ENCODE results near the gene DUSP10. TPM values are rescaled to one million over a fixed set of nuclear protein-coding genes. Genes with fewer than 3 reads are reported as not detected.

Gene DUSP10
- total RNA-seq, 1 donor from 2014 or later: 2.6 TPM

GRCh38 chr1:221711063-221711577 lies 30.8 kb downstream of the DUSP10 start:
- H3K9me3 Mint-ChIP-seq: no peaks in the 10 kb centered on the region
- no peaks in the 10 kb centered on the region for H4K20me1 ChIP-seq (ENCODE audit: low read depth)
- no peak overlapping the region for H3K4me3 ChIP-seq
- no peaks in the 10 kb centered on the region for H3K36me3 Mint-ChIP-seq
- H3K4me3 Mint-ChIP-seq: no peak overlapping the region
- no peak for TF ChIP-seq CTCF (IDR thresholded peaks at IDR 0.05)
- TF ChIP-seq EZH2 (IDR thresholded peaks at IDR 0.05): no peak
- no peak for TF ChIP-seq EZH2phosphoT487 (IDR thresholded peaks at IDR 0.05)
- no peaks in the 10 kb centered on the region for H3K79me2 ChIP-seq (ENCODE audit: low read depth)
- no peaks in the 10 kb centered on the region for H3K9me3 ChIP-seq (ENCODE audit: low read depth)
- peaks cover 36% of the 10 kb centered on the region for H3K4me1 Mint-ChIP-seq
- H3K27ac ChIP-seq: no peak overlapping the region
- H3K27ac Mint-ChIP-seq: no peak overlapping the region
- H2AFZ ChIP-seq (replicated peaks): no peak overlapping the region
- peaks cover 17% of the 10 kb centered on the region for H3F3A ChIP-seq (ENCODE audit: low read depth)
- no peaks in the 10 kb centered on the region for H3K27me3 ChIP-seq
- no peak for DNase-seq (ENCODE audit: low spot score)
- no peaks in the 10 kb centered on the region for H3K27me3 Mint-ChIP-seq (ENCODE audit: insufficient read depth, low read depth)
- no peaks in the 10 kb centered on the region for H3K36me3 ChIP-seq
- H3K4me2 ChIP-seq: no peak overlapping the region
- peaks cover 28% of the 10 kb centered on the region for H3K4me1 ChIP-seq
- no peak overlapping the region for H3K9ac ChIP-seq

DNA sequence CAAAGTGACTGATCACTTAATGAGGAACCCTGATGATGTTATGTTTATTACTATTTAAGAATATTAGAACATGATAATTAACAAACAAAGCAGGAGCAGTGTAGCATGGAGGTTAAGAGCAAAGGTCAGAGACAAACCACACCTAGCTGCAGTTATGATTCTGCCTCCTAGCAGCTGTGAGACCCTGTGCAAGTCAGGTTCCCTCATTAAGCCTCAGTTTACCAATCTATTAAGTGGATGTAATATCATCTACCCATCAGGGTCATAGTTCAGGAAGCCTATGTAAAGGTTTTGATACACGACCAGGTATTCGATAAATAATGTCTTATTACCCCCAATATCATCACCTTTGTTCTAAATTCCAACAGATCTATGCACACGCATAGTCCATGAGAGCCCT lies 32.0 kb downstream of the DUSP10 start:
- Mint-ChIP-seq H3K9me3 (no peaks in the 10 kb centered on the region), H3K4me3 (no peak overlapping the region), H3K4me1 (peaks cover 24% of the 10 kb centered on the region), H3K27me3 (ENCODE audit: insufficient read depth, low read depth) (no peaks in the 10 kb centered on the region), H3K36me3 (peaks cover 2% of the 10 kb centered on the region), H3K27ac (no peak overlapping the region)
- H3K79me2 ChIP-seq (ENCODE audit: low read depth): no peaks in the 10 kb centered on the region
- H3K4me1 ChIP-seq: peaks cover 20% of the 10 kb centered on the region
- H3K9me3 ChIP-seq (ENCODE audit: low read depth): no peaks in the 10 kb centered on the region
- H4K20me1 ChIP-seq (ENCODE audit: low read depth): no peaks in the 10 kb centered on the region
- no peaks in the 10 kb centered on the region for H3K36me3 ChIP-seq
- no peak overlapping the region for H3K9ac ChIP-seq
- no peaks in the 10 kb centered on the region for H3K27me3 ChIP-seq
- H3K4me3 ChIP-seq: no peak overlapping the region
- peaks cover 9% of the 10 kb centered on the region for H3F3A ChIP-seq (ENCODE audit: low read depth)
- TF ChIP-seq CTCF (IDR thresholded peaks at IDR 0.05) (no peak), EZH2phosphoT487 (IDR thresholded peaks at IDR 0.05) (no peak), EZH2 (IDR thresholded peaks at IDR 0.05) (no peak)
- DNase-seq (ENCODE audit: low spot score): no peak
- H3K4me2 ChIP-seq: no peak overlapping the region
- H3K27ac ChIP-seq: no peak overlapping the region
- H2AFZ ChIP-seq (replicated peaks): no peak overlapping the region

GRCh38 chr1:221708987-221709386 lies 32.9 kb downstream of the DUSP10 start:
- H3K9ac ChIP-seq: no peak overlapping the region
- no peaks in the 10 kb centered on the region for H3K36me3 ChIP-seq
- peak overlapping the region; percentile 44 for H3K4me2 ChIP-seq

More at GRCh38 chr1:221708987-221709386, 32.9 kb downstream of the DUSP10 start:
- Mint-ChIP-seq H3K4me3 (no peak overlapping the region), H3K36me3 (peaks cover 2% of the 10 kb centered on the region), H3K4me1 (peaks cover 19% of the 10 kb centered on the region), H3K9me3 (no peaks in the 10 kb centered on the region), H3K27me3 (ENCODE audit: insufficient read depth, low read depth) (no peaks in the 10 kb centered on the region), H3K27ac (peak overlapping the region; percentile 76)
- Histone ChIP-seq H3K27ac (no peak overlapping the region), H2AFZ (replicated peaks) (no peak overlapping the region), H3K79me2 (ENCODE audit: low read depth) (no peaks in the 10 kb centered on the region), H3K9me3 (ENCODE audit: low read depth) (no peaks in the 10 kb centered on the region), H3K4me1 (peaks cover 16% of the 10 kb centered on the region), H3F3A (ENCODE audit: low read depth) (peaks cover under 1% of the 10 kb centered on the region), H3K27me3 (no peaks in the 10 kb centered on the region), H3K4me3 (no peak overlapping the region), H4K20me1 (ENCODE audit: low read depth) (no peaks in the 10 kb centered on the region)
- no peak for TF ChIP-seq EZH2phosphoT487 (IDR thresholded peaks at IDR 0.05)
- TF ChIP-seq CTCF (IDR thresholded peaks at IDR 0.05): no peak
- no peak for TF ChIP-seq EZH2 (IDR thresholded peaks at IDR 0.05)
- DNase-seq (ENCODE audit: low spot score): peak; percentile 68

Data from neural progenitor cell (in vitro differentiated cells).